Bronchial epithelial cell (primary cell): ENCODE results near the gene CACNA1H. TPM values are rescaled to one million over a fixed set of nuclear protein-coding genes. Genes with fewer than 3 reads are reported as not detected.

Source experiments
- DNase-seq: peaks from one replicate; pipeline ENCODE4 v3.0.0-alpha.2; 2010; ENCODE audit warnings: low read depth
- FAIRE-seq: peaks from 2 replicates; lab custom pipeline; 2011; peaks lifted over from hg19 to GRCh38; lab: Jason Lieb, UNC
- H3K27me3 ChIP-seq: 2 replicates; pipeline ENCODE4 v1.5.1; 2011; ENCODE audit warnings: low read length; ENCODE audit not compliant: control insufficient read depth, insufficient read depth
- H3K36me3 ChIP-seq: 2 replicates; pipeline ENCODE4 v1.5.1; 2011; ENCODE audit warnings: low read length; ENCODE audit not compliant: control insufficient read depth, insufficient read depth
- H3K4me3 ChIP-seq: 2 replicates; pipeline ENCODE4 v1.5.1; 2011; ENCODE audit warnings: mild to moderate bottlenecking, low read depth, low read length, control low read depth
- total RNA-seq: library from RNA; depleted of rRNA; stranded (reverse); fragments of >200 nt; gene quantifications from 2 replicates; pipeline ENCODE4 v1.2.1, GENCODE V29; 2014
- TF ChIP-seq, protein P1 (sequence below): IDR thresholded peaks from 2 replicates; pipeline ENCODE4 v1.5.1; 2011; ENCODE audit warnings: mild to moderate bottlenecking, moderate library complexity, low read length, control low read depth, inconsistent platforms; ENCODE audit not compliant: insufficient read depth, severe bottlenecking

CACNA1H gene
- total RNA-seq, 1 donor from 2014 or later: not detected

DNA sequence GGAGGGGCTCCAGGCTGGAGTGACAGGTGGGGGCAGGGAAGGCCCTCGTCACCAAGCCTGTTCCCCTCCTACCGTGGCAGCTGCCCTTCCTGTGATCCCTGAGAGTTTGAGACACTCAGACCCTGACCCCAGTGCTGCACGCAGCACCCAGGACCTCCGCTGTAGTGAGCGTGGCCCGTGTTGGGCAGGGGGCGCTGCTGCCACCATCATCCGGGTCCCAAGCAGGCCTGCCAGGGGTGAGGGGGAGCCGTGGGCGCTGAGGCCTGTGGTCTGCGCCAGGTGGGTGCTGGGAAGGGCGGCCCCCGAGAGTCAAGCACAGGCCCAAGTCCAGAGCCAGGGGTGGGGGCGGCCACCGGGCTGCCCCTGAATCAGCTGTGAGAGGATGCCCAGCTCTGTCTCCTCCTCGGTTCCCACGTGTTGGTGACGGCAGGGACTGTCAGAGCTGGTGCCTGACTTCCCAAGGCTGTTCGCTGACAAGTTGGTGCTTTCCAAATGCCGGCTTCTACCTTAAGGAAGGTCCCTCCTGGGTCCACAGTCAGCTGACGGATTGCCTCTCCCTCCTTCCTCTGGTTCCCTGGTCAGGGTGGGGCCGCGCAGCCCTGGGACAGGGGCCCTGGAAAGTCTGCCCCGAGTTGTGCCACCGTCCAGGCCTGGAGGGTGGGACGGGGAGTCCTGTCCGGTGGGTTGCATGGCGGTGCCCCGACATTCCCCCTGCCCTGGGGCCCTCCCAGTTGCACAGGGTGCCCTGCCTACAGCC is 41.1 kb downstream of the CACNA1H start:
- no peaks in the 10 kb centered on the region for H3K27me3 ChIP-seq
- TF ChIP-seq, protein P1, sequence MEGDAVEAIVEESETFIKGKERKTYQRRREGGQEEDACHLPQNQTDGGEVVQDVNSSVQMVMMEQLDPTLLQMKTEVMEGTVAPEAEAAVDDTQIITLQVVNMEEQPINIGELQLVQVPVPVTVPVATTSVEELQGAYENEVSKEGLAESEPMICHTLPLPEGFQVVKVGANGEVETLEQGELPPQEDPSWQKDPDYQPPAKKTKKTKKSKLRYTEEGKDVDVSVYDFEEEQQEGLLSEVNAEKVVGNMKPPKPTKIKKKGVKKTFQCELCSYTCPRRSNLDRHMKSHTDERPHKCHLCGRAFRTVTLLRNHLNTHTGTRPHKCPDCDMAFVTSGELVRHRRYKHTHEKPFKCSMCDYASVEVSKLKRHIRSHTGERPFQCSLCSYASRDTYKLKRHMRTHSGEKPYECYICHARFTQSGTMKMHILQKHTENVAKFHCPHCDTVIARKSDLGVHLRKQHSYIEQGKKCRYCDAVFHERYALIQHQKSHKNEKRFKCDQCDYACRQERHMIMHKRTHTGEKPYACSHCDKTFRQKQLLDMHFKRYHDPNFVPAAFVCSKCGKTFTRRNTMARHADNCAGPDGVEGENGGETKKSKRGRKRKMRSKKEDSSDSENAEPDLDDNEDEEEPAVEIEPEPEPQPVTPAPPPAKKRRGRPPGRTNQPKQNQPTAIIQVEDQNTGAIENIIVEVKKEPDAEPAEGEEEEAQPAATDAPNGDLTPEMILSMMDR: no peak
- no peaks in the 10 kb centered on the region for H3K36me3 ChIP-seq
- H3K4me3 ChIP-seq: no peak overlapping the region
- no peak for FAIRE-seq
- DNase-seq: no peak

DNA sequence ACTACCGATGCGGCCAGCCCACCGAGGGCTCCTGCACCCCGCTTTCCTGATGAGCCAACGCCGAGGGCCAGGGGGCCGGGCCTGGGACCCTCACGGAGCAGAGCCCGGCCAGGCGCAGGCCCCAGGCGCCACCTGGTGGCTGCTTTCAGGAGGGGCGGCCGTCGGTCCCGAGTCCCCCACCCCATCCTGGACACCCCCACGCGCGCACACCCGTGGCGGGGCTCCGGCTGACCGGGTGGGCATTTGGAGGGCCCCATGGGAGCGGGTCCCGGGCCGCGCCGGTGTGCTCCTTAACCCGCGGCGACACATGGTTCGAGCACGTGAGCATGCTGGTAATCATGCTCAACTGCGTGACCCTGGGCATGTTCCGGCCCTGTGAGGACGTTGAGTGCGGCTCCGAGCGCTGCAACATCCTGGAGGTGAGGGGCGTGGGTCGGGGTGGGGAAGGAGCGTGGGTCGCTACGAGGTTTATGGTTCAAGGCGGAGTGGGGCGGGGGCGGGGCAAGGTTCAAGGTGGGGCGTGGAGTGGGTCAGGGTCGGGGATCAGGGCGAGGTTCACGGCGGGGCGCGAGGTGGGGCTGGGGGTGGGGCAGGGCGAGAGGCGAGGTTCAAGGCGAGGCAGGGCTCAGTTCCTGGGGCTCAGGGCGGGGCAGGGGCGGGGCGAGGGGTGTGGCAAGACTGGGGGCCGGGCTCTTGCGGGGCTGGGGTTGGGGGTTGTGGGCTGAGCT is 41.9 kb downstream of the CACNA1H start:
- Histone ChIP-seq H3K4me3 (no peak overlapping the region), H3K27me3 (no peaks in the 10 kb centered on the region), H3K36me3 (no peaks in the 10 kb centered on the region)
- TF ChIP-seq, protein P1: peak; percentile 20
- FAIRE-seq (no peak), DNase-seq (no peak)

GRCh38 chr16:1195393-1195666 is 42.4 kb downstream of the CACNA1H start:
- H3K27me3 ChIP-seq: no peaks in the 10 kb centered on the region
- FAIRE-seq: no peak
- no peak for DNase-seq
- H3K36me3 ChIP-seq: no peaks in the 10 kb centered on the region
- TF ChIP-seq, protein P1: no peak
- no peak overlapping the region for H3K4me3 ChIP-seq

DNA sequence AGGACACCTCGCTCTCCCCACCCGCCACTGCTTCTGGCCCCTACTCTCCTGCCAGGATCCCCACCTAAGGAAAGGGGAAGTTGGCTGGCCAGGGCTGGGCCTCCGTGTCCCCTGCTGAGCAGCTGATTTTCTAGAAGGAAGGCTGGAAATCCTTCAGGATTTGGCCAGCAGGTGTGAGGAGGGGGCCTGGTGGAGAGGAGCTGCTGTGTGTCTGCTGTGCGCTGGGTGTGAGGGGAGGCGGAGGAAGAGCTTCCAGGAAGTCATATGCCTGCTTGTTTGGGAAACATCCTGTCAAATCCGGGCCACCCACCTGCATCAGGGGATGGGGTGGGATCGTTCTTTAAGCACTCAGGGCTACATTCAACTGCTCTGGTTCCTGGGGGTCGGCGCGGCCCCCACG is 43.6 kb downstream of the CACNA1H start:
- TF ChIP-seq, protein P1: no peak
- no peaks in the 10 kb centered on the region for H3K27me3 ChIP-seq
- DNase-seq (no peak), FAIRE-seq (no peak)
- no peaks in the 10 kb centered on the region for H3K36me3 ChIP-seq
- no peak overlapping the region for H3K4me3 ChIP-seq

GRCh38 chr16:1197237-1197866 is 44.4 kb downstream of the CACNA1H start:
- no peak for DNase-seq
- no peak for FAIRE-seq
- Histone ChIP-seq H3K4me3 (no peak overlapping the region), H3K27me3 (no peaks in the 10 kb centered on the region), H3K36me3 (no peaks in the 10 kb centered on the region)
- TF ChIP-seq, protein P1: no peak
